Esophagus muscularis mucosa (tissue), 4 donors: ENCODE data around the gene NUP98. TPM values are rescaled to one million over a fixed set of nuclear protein-coding genes. Genes with fewer than 3 reads are reported as not detected.

ENCODE experiments used
- DNase-seq: peaks from one replicate; pipeline ENCODE4 v3.0.0-alpha.2; 2017; ENCODE audit errors: extremely low spot score
- H3K27ac ChIP-seq, 4 donors: fragments of 200-600 bp; sonication (generic); replicated peaks in 1 of 4; 1 replicate in 3 of 4; 2 replicates in 1 of 4; pipeline ENCODE4 v1.5.1; 2016 to 2019; ENCODE audit warnings: mild to moderate bottlenecking in 1 of 4
- H3K27me3 ChIP-seq, 4 donors: fragments of 200-600 bp; sonication (generic); one replicate each; pipeline versions ENCODE4 v1.5.1 to v1.6.0; 2016 to 2019
- H3K36me3 ChIP-seq, 4 donors: fragments of 200-600 bp; sonication (generic); one replicate each; pipeline ENCODE4 v1.5.1; 2016 to 2019
- H3K4me1 ChIP-seq, 4 donors: fragments of 200-600 bp; sonication (generic); one replicate each; pipeline ENCODE4 v1.5.1; 2016 to 2019
- H3K4me3 ChIP-seq, 4 donors: fragments of 200-600 bp; sonication (generic); 1 replicate in 2 of 4; 2 replicates in 2 of 4; pipeline ENCODE4 v1.5.1; 2016 to 2019; ENCODE audit warnings: mild to moderate bottlenecking in 4 of 4, moderate library complexity in 1 of 4
- H3K9me3 ChIP-seq, 4 donors: fragments of 200-600 bp; sonication (generic); 1 replicate in 3 of 4; 2 replicates in 1 of 4; pipeline ENCODE4 v1.5.1; 2016 to 2019
- EP300 ChIP-seq: sonication (generic); formaldehyde crosslinking; IDR thresholded peaks from one replicate; pipeline ENCODE4 v1.6.1; 2017; ENCODE audit warnings: antibody characterized with exemption
- POLR2A ChIP-seq: fragments of 450-650 bp; IDR thresholded peaks from one replicate; pipeline ENCODE4 v1.6.1; 2017; ENCODE audit warnings: antibody characterized with exemption, moderate library complexity, mild to moderate bottlenecking, low read depth
- POLR2AphosphoS5 ChIP-seq, 2 donors: sonication (generic); formaldehyde crosslinking; IDR thresholded peaks; one replicate each; pipeline ENCODE4 v1.6.1; 2017; ENCODE audit warnings: antibody characterized with exemption in 2 of 2
- WGBS: methylation state at CpG from one replicate; pipeline ENCODE4 v1.1.5; 2018; 5-methylcytosine and 5-hydroxymethylcytosine counted together
- intact Hi-C: fragments of 100-400 bp; cut with DNase I; formaldehyde crosslinking; loops from one replicate; pipeline ENCODE4 v1.15.1; 2023
- total RNA-seq, 4 donors: library from RNA; depleted of rRNA; stranded (reverse); fragments of >200 nt; gene quantifications; one replicate each; pipeline versions ENCODE4 v1.1.0 to v1.2.1, GENCODE V29; 2016
- TF ChIP-seq, protein P1 (sequence below), 3 experiments: fragments of 200-600 bp in 2 of 3; fragments of 450-650 bp in 1 of 3; sonication (generic) in 2 of 3; IDR thresholded peaks; one replicate each; pipeline ENCODE4 v1.5.1; 2017 to 2019; ENCODE audit warnings: antibody characterized with exemption in 3 of 3, mild to moderate bottlenecking in 2 of 3, moderate library complexity in 1 of 3

The NUP98 gene
- total RNA-seq, 4 donors from 2014 or later: 67.7 to 117 (median 89.8) TPM

DNA sequence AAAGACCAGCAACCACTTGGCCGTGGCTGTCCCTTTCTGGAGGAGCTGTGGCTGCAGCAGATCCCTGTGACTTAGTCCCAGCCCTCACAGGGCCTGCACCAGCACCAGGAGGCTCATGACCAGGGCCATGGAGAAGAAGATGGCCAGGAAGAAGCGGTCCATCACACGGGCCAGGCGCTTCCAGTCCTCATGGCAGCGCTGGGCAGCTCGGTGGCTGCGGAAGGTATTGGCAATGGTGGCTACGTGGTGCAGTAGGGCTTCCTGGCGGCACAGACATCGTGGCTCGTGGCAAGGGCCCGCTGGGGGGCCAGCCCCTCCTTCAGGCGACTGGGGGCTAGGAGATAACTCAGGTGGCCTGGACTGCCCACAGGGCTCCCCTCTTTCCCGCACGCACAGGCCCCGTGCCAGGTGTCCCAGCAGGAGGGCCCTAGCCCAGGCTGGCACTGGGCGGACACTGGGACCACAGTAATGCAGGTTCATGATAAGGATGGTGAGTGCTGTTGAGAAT, 131.3 kb downstream of the NUP98 start:
- DNase-seq: no peak
- H3K4me1 ChIP-seq: no peaks in the 10 kb centered on the region
- WGBS: 92% methylated on average over 17 of the region's 17 CpGs
- intact Hi-C loops: no loop called here
- TF ChIP-seq EP300: no peak
- no peak for TF ChIP-seq POLR2AphosphoS5 (IDR thresholded peaks at IDR 0.05)
- no peak for TF ChIP-seq POLR2A
- TF ChIP-seq, protein P1, sequence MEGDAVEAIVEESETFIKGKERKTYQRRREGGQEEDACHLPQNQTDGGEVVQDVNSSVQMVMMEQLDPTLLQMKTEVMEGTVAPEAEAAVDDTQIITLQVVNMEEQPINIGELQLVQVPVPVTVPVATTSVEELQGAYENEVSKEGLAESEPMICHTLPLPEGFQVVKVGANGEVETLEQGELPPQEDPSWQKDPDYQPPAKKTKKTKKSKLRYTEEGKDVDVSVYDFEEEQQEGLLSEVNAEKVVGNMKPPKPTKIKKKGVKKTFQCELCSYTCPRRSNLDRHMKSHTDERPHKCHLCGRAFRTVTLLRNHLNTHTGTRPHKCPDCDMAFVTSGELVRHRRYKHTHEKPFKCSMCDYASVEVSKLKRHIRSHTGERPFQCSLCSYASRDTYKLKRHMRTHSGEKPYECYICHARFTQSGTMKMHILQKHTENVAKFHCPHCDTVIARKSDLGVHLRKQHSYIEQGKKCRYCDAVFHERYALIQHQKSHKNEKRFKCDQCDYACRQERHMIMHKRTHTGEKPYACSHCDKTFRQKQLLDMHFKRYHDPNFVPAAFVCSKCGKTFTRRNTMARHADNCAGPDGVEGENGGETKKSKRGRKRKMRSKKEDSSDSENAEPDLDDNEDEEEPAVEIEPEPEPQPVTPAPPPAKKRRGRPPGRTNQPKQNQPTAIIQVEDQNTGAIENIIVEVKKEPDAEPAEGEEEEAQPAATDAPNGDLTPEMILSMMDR (IDR thresholded peaks at IDR 0.05): no peak
- H3K27me3 ChIP-seq: no peaks in the 10 kb centered on the region
- H3K9me3 ChIP-seq: no peaks in the 10 kb centered on the region
- no peak overlapping the region for H3K27ac ChIP-seq
- H3K4me3 ChIP-seq: no peak overlapping the region
- H3K36me3 ChIP-seq: peaks cover 23 to 63% (median 47%) of the 10 kb centered on the region in 4 donors

DNA sequence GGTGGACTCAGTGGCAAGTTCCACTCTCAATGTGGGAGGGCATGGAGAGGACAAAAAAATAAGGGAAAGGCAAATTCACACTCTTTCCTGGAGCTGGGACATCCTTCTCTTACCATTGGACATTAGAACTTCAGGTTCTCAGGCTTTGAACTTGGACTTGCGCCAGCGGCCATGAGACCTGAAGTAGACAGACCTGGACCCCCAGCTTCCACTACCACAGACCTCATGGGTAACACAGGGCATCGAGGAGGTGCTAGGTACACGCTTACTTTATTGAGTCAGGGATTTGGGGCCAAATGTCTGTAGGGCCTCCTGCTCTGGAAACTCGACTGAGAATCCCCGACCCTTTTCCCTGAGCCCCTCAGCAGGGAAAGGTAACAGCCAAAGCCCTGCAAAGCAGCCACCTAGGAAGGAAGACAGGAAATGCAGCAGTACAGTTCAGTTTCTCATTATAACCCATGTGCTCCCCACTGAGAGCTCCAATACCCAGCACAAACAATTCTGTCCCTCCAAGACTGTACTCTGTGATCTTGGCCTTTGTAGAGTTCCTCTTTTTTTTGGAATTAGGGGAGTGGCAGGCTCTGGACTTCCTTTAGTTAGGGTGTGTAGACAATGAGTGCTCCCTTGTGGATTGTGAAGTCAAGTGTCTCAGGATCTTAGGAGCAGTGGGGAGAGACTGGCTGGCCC, 131.9 kb downstream of the NUP98 start:
- no peak for TF ChIP-seq POLR2A
- TF ChIP-seq, protein P1 (IDR thresholded peaks at IDR 0.05): no peak
- no peak for TF ChIP-seq POLR2AphosphoS5 (IDR thresholded peaks at IDR 0.05)
- no peak for TF ChIP-seq EP300
- Histone ChIP-seq H3K4me1 (no peaks in the 10 kb centered on the region), H3K27ac (no peak overlapping the region), H3K9me3 (no peaks in the 10 kb centered on the region), H3K36me3 (peaks cover 23 to 57% (median 43%) of the 10 kb centered on the region in 4 donors), H3K4me3 (no peak overlapping the region), H3K27me3 (no peaks in the 10 kb centered on the region)
- WGBS: 85% methylated on average over 6 of the region's 6 CpGs
- intact Hi-C loops: no loop called here
- DNase-seq: no peak

DNA sequence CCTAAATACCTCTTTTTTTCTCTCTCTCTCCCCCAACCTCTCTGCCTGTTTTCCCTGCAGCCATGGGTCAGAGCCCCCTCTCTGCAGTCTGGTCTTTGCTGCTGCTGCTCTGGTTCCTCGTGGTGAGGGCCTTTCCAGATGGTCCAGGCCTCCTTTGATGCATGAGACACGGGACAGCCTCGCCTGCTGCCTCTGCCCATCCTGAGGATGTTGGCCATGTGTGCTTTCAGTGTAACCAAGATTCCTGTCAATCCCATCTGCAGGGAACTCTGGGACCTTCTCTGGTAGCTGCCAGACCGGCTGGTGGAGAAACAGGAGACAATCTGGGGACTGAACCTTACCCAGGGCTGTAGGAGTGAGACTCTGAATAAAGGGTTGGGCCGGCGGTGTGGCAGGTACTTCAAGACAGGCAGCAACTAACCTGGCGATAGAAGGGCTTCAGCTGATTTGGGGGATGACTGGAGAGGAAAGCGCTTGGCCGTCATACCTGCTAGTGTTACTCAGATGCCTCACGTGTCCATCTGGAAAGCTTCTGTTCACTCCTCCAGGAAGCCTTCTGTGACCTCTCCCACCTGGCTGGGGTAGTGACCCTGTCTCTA, 133.2 kb downstream of the NUP98 start:
- WGBS: 85% methylated on average over 10 of the region's 10 CpGs
- Histone ChIP-seq H3K4me1 (no peaks in the 10 kb centered on the region), H3K4me3 (no peak overlapping the region), H3K36me3 (peaks cover 15 to 45% (median 32%) of the 10 kb centered on the region in 4 donors), H3K27ac (no peak overlapping the region), H3K27me3 (no peaks in the 10 kb centered on the region), H3K9me3 (no peaks in the 10 kb centered on the region)
- TF ChIP-seq EP300: no peak
- TF ChIP-seq, protein P1 (IDR thresholded peaks at IDR 0.05): no peak
- no peak for TF ChIP-seq POLR2AphosphoS5 (IDR thresholded peaks at IDR 0.05)
- no peak for TF ChIP-seq POLR2A
- no peak for DNase-seq
- intact Hi-C loops: no loop called here

DNA sequence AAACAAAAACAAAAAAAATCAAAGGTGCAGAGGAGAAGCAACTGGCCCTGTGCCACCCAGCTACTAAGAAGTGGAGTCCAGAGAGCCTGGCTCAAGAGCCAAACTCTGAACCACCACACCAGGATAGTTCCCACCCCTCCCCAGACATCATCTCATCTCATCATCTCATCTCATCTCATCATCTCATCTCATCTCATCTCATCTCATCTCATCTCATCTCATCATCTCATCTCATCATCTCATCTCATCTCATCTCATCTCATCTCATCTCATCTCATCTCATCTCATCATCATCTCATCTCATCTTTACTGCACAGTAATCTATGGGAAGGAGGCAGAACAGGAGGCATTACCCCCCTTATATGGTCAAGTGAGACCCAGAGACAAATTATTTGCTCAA, 134.5 kb downstream of the NUP98 start:
- H3K4me3 ChIP-seq: no peak overlapping the region
- H3K27me3 ChIP-seq: no peaks in the 10 kb centered on the region
- no peak for TF ChIP-seq POLR2AphosphoS5 (IDR thresholded peaks at IDR 0.05)
- peaks cover 12 to 35% (median 21%) of the 10 kb centered on the region in 4 donors for H3K36me3 ChIP-seq
- no peak overlapping the region for H3K27ac ChIP-seq
- H3K4me1 ChIP-seq: no peaks in the 10 kb centered on the region
- intact Hi-C loops: no loop called here
- no peak for DNase-seq
- H3K9me3 ChIP-seq: no peaks in the 10 kb centered on the region

DNA sequence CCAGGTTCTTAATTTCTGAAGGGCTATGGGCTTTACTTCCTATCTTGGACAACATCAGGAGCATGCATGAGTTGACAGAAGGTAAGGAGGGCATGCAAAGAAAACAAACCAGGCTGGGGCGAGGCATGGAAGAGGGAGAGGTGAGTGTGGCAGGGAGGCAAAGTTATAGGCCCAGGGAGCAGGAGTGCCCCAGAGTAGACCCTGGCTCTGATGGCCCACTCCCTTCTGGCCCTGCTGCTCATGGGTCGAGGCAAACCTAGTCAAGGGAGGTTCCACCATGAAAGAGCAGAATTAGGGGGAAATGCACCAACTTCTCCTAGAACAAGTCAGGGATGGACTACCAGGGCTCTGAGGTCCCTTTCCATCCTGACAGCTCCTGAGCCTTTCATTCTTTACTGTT, 136.4 kb downstream of the NUP98 start:
- WGBS: 95% methylated on average over 2 of the region's 2 CpGs
- intact Hi-C loops: no loop called here

More for the DNA sequence above, 136.4 kb downstream of the NUP98 start:
- Histone ChIP-seq H3K9me3 (no peaks in the 10 kb centered on the region), H3K27me3 (no peaks in the 10 kb centered on the region), H3K4me1 (no peaks in the 10 kb centered on the region), H3K36me3 (peaks cover 3 to 16% (median 5%) of the 10 kb centered on the region in 4 donors), H3K4me3 (no peak overlapping the region), H3K27ac (no peak overlapping the region)
- TF ChIP-seq, protein P1 (IDR thresholded peaks at IDR 0.05): no peak
- TF ChIP-seq POLR2A (no peak), POLR2AphosphoS5 (IDR thresholded peaks at IDR 0.05) (no peak), EP300 (no peak)
- DNase-seq: no peak
